G401 (cell line): ENCODE measurements around the gene SEMA6B. TPM values are rescaled to one million over a fixed set of nuclear protein-coding genes. Genes with fewer than 3 reads are reported as not detected.

Experiments
- DNase-seq: peaks from one replicate; pipeline ENCODE4 v3.0.0-alpha.2; 2015; ENCODE audit warnings: low spot score
- in situ Hi-C: cut with HindIII; loops from 2 replicates; pipeline ENCODE4 v1.10.0; 2016; ENCODE audit warnings: low sequenced_read_pairs, mixed read lengths
- total RNA-seq: library from RNA; depleted of rRNA; stranded (reverse); fragments of >200 nt; shearing (Covaris generic); gene quantifications from 2 replicates; pipeline ENCODE4 v1.2.3, GENCODE V29; 2014

SEMA6B gene
- total RNA-seq, 1 experiment from 2014 or later = 162 TPM

DNA sequence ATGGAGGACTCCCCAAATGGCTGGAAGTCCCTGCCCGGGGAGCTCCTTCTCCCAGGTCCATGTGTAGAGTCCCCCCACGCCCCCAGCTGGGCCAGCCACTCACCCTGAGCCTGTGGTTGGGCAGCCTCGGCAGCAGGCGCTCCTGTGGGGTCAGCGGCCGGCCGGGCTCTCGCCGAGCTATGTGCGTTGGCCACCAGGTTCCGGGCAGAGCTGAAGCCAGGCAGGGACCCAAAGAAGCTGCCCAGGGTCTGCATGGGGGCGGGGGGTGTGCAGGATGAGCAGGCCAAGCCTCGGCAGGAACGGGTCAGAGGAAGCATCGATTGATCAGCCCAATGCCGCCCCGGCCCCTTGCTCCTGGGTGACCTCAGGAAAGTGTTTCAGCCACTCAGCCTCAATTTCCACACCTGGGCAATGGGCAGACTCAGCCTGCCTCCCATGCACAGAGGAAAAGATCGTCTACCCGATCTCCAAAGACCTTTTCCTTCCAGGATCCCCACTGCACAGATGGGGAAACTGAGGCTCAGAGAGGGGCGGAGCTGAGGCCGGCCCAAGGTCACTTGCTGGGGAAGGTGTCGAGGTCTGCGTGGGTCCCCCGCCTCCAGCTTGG lies 41.9 kb downstream of the SEMA6B start:
- no peak for DNase-seq
- in situ Hi-C loops = no loop called here

DNA sequence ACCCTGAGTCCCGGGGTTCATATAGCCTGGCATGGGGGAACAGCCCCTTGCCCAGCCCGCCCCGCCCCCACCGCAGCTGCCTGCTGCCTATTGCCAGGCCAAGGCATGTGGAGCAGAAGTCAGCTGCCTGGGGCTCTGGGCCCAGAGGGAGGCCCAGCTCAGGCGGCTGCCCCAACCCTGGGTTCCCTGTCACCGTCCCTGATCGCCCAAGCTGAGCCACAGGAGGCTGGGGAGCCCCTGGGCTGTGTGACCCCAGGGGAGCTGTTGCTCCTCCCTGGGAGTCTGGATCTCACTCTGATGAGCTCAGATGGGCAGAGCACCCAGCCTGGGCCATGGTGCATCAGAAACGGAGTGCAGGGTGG lies 42.6 kb downstream of the SEMA6B start:
- in situ Hi-C loops = no loop called here
- no peak for DNase-seq

DNA sequence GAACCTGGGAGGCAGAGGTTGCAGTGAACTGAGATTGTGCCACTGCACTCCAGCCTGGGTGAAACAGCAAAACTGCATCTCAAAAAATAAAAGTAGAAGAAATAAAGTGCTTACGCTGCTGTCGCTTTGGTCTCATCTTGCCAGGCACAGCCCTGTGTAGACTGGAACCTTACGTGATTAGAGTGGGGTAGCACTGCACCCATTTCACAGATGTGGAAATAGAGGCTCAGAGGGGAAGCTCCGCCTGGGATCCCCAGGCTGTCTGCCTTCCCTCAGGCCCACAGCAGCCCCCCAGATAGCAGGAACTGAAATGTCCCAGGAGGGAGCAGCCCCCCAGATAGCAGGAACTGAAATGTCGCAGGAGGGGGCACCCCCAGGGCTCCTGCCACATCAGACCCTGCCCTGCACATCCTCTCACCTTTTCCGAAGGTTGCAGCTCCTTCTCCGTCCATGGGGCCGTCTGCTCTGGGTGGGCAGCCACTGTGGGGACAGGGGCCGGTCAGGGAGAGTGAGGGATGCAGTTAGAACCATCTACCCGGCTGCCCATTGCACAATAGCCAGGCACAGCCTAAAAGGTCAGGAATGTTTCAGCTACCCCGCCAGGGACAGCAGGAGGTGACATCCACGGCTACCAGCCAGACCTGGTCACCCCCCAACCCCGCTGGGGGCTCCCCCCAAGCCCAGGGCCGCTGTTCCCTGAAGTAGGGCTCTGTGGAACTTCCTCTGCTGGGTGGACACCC lies 43.1 kb downstream of the SEMA6B start:
- in situ Hi-C loops = no loop called here
- DNase-seq = no peak

DNA sequence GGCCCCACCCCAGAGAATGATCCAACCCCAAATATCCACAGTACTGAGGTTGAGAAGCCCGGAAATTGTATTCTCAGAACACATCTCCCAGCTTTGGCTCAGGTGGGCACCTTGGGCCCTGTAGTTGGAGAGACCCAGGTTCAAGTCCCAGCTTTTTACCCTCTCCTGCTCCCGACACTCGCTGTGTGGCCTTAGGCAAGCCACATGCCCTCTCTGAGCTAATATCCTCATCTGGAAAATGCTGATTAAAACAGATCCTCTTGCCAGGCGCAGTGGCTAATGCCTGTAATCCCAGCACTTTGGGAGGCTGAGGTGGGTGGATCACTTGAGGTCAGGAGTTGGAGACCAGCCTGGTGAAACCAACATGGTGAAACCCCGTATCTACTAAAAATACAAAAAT lies 43.8 kb downstream of the SEMA6B start:
- DNase-seq = no peak
- in situ Hi-C loops = no loop called here

- no peak for DNase-seq
- in situ Hi-C loops = no loop called here
Observed at GRCh38 chr19:4513248-4513647, 46.2 kb downstream of the SEMA6B start.

DNA sequence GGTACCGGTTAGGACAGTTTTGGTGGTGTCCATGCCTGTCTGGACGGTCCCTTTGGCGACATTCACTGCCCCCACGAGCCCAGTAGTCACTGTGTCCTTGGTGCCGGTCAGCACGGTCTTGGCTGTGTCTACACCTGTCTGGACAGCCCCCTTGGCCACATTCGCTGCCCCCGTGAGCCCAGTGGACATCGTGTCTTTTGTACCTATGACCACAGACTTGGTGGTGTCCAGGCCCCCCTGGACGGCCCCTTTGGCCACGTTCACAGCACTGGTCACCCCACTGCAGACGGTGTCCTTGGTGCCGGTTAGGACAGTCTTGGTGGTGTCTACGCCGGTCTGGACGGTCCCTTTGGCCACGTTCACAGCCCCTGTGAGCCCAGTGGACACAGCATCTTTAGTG lies 47.4 kb downstream of the SEMA6B start:
- in situ Hi-C loops = no loop called here

GRCh38 chr19:4511300-4512054 lies 48.0 kb downstream of the SEMA6B start:
- in situ Hi-C loops = no loop called here
- DNase-seq = no peak

More for the DNA sequence above, 47.4 kb downstream of the SEMA6B start:
- DNase-seq = no peak

DNA sequence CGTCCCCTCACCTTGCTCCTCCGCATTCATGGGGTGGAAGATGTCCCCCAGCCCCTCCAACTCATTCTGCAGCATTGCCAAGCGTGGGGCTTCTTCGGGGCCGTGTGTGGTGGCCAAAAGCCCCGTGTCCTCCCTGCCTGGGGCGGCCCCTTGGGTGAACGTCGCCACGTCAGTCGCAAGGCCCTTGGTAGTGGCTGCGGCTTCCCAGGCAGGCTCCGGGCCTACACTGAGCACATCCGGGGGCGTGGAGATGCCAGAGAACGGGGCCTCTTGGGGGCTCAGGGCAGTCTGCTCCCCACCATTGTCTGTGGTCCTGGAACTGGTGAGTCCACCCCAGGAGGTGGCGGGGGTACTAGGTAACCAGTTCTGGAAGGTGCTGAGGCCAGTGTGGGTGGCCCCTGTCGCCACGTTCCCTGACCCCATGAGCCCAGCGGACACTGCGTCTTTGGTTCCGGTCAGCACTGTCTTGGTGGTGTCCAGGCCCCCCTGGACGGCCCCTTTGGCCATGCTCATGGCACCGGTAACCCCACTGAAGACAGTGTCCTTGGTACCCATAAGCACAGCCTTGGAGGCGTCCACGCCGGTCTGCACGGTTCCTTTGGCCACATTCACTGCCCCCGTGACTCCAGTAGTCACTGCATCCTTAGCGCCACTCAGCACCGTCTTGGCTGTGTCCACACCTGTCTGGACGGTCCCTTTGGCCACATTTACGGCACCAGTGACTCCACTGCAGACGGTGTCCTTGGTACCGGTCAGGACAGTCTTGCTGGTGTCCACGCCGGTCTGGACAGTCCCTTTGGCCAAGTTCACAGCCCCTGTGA lies 48.8 kb downstream of the SEMA6B start:
- no peak for DNase-seq
- in situ Hi-C loops = no loop called here

GRCh38 chr19:4508698-4509097 lies 50.8 kb downstream of the SEMA6B start:
- in situ Hi-C loops = no loop called here
- DNase-seq = no peak

DNA sequence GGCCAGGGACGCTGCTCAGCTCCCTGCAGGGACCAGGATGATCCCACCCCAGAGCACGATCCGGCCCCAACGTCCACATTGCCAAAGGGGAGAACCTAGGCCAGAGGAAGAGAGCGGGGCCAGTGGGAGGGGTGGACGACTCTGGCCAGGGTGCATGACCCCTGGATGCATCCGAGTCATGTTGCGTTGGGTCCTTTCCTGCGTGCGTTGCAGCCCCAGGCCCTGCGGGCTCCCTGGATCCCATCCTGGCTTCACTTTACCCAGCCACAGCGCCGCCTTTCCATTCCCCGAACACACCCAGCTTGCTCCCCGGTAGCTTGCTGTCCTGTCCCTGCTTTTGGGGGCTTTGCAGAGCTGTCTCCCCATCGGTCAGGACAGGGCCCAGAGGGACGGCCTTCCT lies 51.7 kb downstream of the SEMA6B start:
- DNase-seq = no peak
- in situ Hi-C loops = no loop called here

DNA sequence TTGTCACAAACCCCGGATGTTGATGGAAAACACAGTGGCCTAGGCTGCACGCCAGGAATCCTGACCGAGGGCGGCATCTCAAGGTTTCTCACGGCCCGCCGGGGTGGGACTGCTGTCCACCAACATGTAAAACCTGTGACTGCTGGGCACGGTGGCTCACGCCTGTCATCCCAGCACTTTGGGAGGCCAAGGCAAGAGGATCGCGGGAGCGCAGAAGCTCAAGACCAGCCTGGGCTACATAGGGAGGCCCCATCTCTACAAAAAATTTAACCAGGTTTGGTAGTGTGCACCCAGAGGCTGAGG lies 52.4 kb downstream of the SEMA6B start:
- no peak for DNase-seq
- in situ Hi-C loops = no loop called here

GRCh38 chr19:4506449-4507149 lies 52.9 kb downstream of the SEMA6B start:
- in situ Hi-C loops = no loop called here
- DNase-seq = no peak

- in situ Hi-C loops = no loop called here
- DNase-seq = no peak
Observed at GRCh38 chr19:4505570-4506448, 53.7 kb downstream of the SEMA6B start.

DNA sequence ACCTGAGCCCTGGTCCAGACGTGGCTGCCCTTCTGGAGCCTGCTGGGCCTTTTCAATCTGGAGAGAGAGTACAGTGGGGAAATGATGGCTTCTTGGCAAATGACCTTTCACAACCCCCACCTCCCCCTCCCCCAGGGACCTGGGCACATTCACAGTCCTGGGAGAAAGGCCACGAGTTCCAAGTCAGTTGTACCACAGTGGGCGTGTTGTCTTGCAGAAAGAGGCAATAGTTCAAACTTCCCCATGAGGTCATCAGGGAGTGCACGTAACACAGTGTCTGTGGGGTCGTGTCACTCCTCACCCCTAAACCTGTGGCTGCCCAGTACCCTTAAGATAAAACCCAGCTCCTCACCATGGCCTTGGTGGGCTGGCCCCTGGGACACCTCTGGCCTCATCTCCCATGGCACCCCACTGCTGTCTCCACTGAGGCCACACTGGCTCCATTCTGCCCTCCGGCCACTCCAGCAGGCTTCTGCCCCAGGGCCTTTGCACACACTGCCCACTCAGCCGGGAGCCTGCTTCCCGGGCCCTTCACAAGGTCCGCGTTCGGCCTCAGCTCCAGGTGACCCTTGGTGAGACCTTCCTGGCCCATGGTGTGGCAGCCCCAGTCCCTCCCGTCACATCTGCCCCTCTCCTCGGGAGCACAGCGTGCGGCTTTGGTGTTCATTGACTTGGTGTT lies 54.5 kb downstream of the SEMA6B start:
- in situ Hi-C loops = no loop called here
- DNase-seq = no peak

DNA sequence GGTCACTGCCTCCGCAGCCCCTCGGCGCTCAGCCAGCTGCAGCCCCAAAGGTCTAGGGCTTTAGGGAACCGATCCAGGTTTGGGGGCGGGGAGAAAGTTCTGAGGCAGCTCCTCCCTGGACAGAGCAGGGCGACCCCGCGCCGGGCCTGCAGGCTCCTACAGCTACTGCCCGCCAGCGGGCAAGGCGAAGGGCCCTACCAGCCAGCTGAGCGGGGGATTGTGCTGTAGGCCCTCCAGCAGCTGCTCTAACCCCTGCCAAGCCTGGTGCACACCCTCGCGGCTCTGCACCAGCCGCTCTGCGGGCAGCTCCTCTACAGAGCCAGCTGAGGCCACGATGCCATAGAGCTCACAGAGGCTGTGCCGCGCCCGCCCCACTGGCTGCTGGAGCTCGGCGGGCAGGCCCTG lies 55.2 kb downstream of the SEMA6B start:
- DNase-seq = no peak
- in situ Hi-C loops = no loop called here

DNA sequence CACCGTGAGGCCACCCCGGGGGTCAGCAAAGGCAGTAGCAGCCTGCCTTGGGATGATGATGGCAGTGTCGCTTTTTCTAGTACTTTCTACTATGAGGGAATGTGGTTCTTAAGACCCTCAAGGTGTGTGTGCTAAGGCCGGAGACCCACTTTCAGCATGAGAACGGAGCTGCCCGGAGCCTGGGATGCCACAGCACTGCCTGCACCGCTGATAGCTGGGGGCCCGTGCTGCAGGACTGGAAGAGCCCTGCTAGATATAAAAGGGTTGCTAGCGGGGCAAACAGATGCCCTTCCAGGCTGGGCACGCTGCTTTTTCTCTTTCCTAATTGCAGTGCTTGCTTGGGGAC lies 55.7 kb downstream of the SEMA6B start:
- in situ Hi-C loops = no loop called here
- no peak for DNase-seq

DNA sequence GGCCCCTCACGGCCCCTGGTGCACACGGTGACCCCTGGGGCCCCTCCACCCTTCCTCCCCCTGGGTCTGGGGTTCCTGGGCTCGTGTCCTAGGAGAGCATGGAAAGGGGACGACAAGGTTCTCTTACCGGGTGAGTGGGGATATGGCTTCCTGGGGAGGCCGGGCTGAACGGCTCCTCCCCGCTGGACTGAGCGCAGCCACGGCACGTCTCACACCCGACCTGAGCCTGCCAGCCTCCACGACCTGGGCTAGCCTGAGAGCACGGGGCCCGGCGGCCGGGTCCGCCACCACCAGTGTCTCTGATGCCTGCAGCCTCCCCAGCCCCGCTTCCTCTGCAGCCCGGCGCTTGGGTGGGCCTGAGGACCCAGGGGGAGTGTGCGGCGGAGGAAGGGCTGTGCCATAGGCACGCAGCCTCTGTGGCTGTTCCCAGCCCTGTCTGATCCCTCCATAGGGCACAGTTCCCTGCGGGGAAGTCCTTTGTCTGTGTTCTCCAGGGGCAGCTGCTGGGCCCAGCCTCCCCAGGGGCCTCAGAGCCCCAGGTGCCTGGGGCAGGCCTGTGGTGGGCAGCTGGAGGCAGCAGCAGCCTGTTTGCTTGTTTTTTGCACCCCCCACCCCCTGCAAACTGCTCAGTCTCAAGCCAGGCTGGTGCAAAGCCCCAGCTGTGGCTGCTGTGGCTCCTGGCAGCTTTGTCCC lies 56.2 kb downstream of the SEMA6B start:
- no peak for DNase-seq
- in situ Hi-C loops = no loop called here
